Fibroblast of lung (primary cell): Measurements from ENCODE around the gene NEDD4L. TPM values are rescaled to one million over a fixed set of nuclear protein-coding genes. Genes with fewer than 3 reads are reported as not detected.

ENCODE experiments used
- DNase-seq, 2 donors: peaks; one replicate each; pipeline versions ENCODE4 v3.0.0 to v3.0.0-alpha.2; 2010; ENCODE audit warnings: low read depth in 2 of 2
- H2AFZ ChIP-seq: 2 replicates; pipeline ENCODE4 v1.5.1; 2012; ENCODE audit warnings: low read length, control low read depth, inconsistent platforms
- H3K27ac ChIP-seq: 2 replicates; pipeline ENCODE4 v1.5.1; 2011; ENCODE audit warnings: low read length, control low read depth; ENCODE audit not compliant: insufficient read depth
- H3K27me3 ChIP-seq: 2 replicates; pipeline ENCODE4 v1.5.1; 2011; ENCODE audit warnings: mild to moderate bottlenecking, low read length; ENCODE audit not compliant: control insufficient read depth, insufficient read depth
- H3K36me3 ChIP-seq: 2 replicates; pipeline ENCODE4 v1.5.1; 2011; ENCODE audit warnings: low read length; ENCODE audit not compliant: control insufficient read depth, insufficient read depth
- H3K4me1 ChIP-seq: 2 replicates; pipeline ENCODE4 v1.5.1; 2011; ENCODE audit warnings: low read length; ENCODE audit not compliant: control insufficient read depth, insufficient read depth; ENCODE audit errors: extremely low read depth
- H3K4me2 ChIP-seq: 2 replicates; pipeline ENCODE4 v1.5.1; 2011; ENCODE audit warnings: low read length, control low read depth; ENCODE audit not compliant: insufficient read depth; ENCODE audit errors: extremely low read depth
- H3K4me3 ChIP-seq, 4 experiments: fragments of 200-600 bp in 1 of 4; sonication (generic) in 1 of 4; replicated peaks in 1 of 4; 2 replicates each; pipeline ENCODE4 v1.5.1; 2011 to 2016; ENCODE audit warnings: low read length in 4 of 4, low read depth in 3 of 4, mild to moderate bottlenecking in 3 of 4, control low read depth in 2 of 4, inconsistent platforms in 1 of 4, mixed read lengths in 1 of 4; ENCODE audit not compliant: insufficient read depth in 1 of 4; ENCODE audit errors: control extremely low read depth in 1 of 4
- H3K79me2 ChIP-seq: 2 replicates; pipeline ENCODE4 v1.5.1; 2012; ENCODE audit warnings: mild to moderate bottlenecking, low read length, inconsistent platforms; ENCODE audit not compliant: control insufficient read depth, insufficient read depth
- H3K9ac ChIP-seq: 2 replicates; pipeline ENCODE4 v1.5.1; 2011; ENCODE audit warnings: mild to moderate bottlenecking, low read length, control low read depth; ENCODE audit not compliant: insufficient read depth
- H3K9me3 ChIP-seq: 2 replicates; pipeline ENCODE4 v1.5.1; 2012; ENCODE audit warnings: low read depth, low read length; ENCODE audit not compliant: control insufficient read depth, insufficient read depth
- H4K20me1 ChIP-seq: 2 replicates; pipeline ENCODE4 v1.5.1; 2011; ENCODE audit warnings: low read length; ENCODE audit not compliant: control insufficient read depth, insufficient read depth; ENCODE audit errors: extremely low read depth
- EZH2 ChIP-seq: IDR thresholded peaks from 2 replicates; pipeline ENCODE4 v1.5.1; 2012; ENCODE audit warnings: low read length, control low read depth, mild to moderate bottlenecking; ENCODE audit errors: missing control alignments
- polyA plus RNA-seq, 2 donors: library from polyadenylated mRNA; depleted of rRNA in 1 of 2; stranded (reverse) in 1 of 2; unstranded in 1 of 2; fragments of >200 nt; gene quantifications; 2 replicates each; pipeline ENCODE4 v1.2.1, GENCODE V29; 2011 to 2012; ENCODE audit warnings: missing spikeins in 1 of 2
- total RNA-seq: library from RNA; depleted of rRNA; stranded (reverse); fragments of >200 nt; gene quantifications from 2 replicates; pipeline ENCODE4 v1.2.1, GENCODE V29; 2014
- TF ChIP-seq, protein P1 (sequence below), 2 donors: IDR thresholded peaks in 1 of 2; conservative IDR thresholded peaks in 1 of 2; 1 replicate in 1 of 2; 2 replicates in 1 of 2; pipeline ENCODE4 v1.5.1; 2011 to 2012; ENCODE audit warnings: low read length in 2 of 2, control low read depth in 1 of 2, inconsistent platforms in 1 of 2, low read depth in 1 of 2, mild to moderate bottlenecking in 1 of 2

Gene NEDD4L
- total and polyA plus RNA-seq, 2 donors (not counting 1 experiment from before 2014, with no cell fraction given), result 5.5 to 18.7 TPM

DNA sequence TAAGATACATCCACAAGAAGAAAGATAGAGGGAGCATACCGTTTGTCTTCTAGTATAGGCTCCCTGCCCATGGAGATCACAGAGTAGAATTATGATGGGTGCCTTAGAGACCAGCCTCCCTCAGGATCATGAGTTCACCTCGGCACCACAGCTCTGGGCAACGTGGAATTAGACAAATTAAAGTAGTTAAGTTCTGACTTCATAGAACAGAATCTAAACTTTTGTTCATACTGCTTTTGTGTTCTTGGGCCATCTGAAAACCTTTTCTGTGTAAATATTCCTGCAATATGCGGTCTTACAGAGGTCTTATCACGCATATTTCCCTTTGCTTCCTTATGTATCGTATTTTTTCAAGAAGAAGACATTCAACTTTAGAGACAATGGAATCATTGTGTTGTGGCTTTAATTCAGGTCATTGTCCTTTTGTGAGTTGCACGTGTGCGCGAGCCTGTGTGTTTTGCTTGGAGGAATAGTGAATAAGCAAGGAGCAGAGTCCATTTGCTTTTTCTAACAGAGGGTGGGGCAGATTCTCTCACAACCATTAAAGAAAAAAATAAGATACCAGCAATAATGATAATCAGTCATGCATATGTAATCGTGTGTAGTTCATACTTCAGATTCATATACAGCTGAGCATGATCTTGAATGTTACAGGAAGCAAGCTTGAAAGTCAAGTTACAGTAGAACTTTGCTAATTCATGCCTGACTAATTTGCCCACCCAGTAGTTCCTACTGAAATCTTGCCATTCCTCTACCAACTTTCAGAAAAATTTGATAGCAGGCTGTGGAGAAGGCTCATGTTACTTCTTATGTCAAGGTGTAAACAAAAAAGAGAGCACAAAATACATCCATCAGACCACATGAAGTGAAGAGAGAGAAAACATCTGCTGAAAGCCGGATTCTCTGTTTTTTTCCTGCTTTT is 243.6 kb downstream of the NEDD4L start:
- no peak for TF ChIP-seq EZH2
- TF ChIP-seq, protein P1, sequence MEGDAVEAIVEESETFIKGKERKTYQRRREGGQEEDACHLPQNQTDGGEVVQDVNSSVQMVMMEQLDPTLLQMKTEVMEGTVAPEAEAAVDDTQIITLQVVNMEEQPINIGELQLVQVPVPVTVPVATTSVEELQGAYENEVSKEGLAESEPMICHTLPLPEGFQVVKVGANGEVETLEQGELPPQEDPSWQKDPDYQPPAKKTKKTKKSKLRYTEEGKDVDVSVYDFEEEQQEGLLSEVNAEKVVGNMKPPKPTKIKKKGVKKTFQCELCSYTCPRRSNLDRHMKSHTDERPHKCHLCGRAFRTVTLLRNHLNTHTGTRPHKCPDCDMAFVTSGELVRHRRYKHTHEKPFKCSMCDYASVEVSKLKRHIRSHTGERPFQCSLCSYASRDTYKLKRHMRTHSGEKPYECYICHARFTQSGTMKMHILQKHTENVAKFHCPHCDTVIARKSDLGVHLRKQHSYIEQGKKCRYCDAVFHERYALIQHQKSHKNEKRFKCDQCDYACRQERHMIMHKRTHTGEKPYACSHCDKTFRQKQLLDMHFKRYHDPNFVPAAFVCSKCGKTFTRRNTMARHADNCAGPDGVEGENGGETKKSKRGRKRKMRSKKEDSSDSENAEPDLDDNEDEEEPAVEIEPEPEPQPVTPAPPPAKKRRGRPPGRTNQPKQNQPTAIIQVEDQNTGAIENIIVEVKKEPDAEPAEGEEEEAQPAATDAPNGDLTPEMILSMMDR (conservative IDR thresholded peaks at IDR 0.05 in 1 of 2, IDR thresholded peaks at IDR 0.05 in 1 of 2; ENCODE audit: low read depth in 1 of 2, low read length in 2 of 2), result no peak
- Histone ChIP-seq H3K4me3 (no peak overlapping the region), H3K27me3 (no peaks in the 10 kb centered on the region), H3K4me2 (no peak overlapping the region), H3K36me3 (no peaks in the 10 kb centered on the region), H2AFZ (no peak overlapping the region), H3K27ac (no peak overlapping the region), H4K20me1 (no peaks in the 10 kb centered on the region), H3K4me1 (peaks cover 11% of the 10 kb centered on the region), H3K9me3 (no peaks in the 10 kb centered on the region), H3K9ac (no peak overlapping the region), H3K79me2 (no peaks in the 10 kb centered on the region)
- DNase-seq, result peak in 1 of 2 donors; percentile 28

DNA sequence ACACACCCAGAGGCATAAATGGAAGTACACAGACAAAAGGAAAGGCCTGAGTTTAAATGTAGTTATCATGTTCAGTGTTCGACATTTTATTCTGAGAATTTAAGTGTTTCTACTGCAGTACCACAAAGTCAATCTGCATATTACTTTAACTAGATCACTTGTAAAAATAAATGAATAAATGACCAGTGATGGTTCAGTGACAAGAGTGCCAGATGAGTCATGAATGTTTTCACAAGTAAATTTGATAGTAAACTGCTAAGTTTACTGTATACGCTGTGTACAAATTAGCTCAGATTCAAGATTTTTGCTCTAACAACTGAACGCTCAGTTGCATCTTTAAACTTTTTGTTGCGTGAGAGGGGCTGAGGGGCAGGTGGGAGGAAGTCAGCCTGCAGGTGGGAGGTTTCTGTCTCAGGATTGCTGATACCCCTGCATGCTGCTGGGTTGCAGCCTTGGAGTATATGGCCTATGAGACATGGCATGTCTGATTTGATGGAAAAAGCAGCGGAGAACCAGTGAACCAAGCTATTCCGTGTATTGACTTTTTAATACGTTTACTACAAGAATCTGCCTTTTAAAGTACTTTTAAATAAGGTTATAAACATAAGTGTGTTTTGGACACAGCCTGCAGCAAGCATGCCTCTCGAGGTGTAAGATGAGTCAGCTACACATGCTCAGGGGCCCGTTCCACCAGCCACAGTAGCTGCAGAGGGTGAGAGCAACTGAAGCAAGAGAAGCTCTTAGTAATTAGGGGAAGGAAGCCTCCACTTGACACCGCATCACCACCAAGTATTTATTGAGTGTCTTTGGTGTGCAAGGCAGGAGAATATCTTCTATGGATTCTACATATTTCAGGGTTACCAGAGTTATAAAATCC is 245.1 kb downstream of the NEDD4L start:
- Histone ChIP-seq H3K27me3 (no peaks in the 10 kb centered on the region), H3K79me2 (no peaks in the 10 kb centered on the region), H3K9ac (no peak overlapping the region), H3K36me3 (no peaks in the 10 kb centered on the region), H3K4me2 (no peak overlapping the region), H2AFZ (no peak overlapping the region), H3K4me1 (peaks cover 11% of the 10 kb centered on the region), H3K4me3 (no peak overlapping the region), H3K9me3 (no peaks in the 10 kb centered on the region), H4K20me1 (no peaks in the 10 kb centered on the region), H3K27ac (no peak overlapping the region)
- no peak for TF ChIP-seq EZH2
- TF ChIP-seq, protein P1 (conservative IDR thresholded peaks at IDR 0.05 in 1 of 2, IDR thresholded peaks at IDR 0.05 in 1 of 2; ENCODE audit: low read depth in 1 of 2, low read length in 2 of 2), result no peak
- peak; percentile 31 to 80 for DNase-seq

DNA sequence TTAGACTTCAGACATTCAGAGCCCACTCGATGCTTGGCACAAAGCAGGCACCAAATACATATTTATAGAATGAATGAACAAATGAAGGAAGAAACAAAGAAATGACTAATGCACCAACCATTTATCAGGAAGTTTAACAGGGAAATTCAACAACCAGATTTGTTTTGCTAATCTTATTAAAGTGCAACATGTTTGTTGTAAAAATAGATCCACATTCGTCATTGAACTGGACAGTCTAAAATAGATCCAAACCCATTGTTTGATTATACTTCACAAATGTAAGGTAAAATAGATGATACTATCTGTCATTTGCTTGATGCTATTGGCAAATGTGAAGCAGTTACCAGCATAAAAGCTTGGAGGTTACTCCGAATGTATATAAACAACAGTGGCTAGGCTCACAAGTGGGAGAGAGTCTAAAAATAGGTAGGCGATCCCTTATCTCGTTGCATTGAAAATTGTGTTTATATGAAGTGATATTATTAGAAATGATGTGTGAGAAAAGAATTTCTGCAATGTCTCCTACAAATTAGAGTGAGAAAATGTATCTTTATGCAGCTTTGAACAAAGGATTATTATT is 246.2 kb downstream of the NEDD4L start:
- H3K4me3 ChIP-seq, result no peak overlapping the region
- TF ChIP-seq, protein P1 (conservative IDR thresholded peaks at IDR 0.05 in 1 of 2, IDR thresholded peaks at IDR 0.05 in 1 of 2; ENCODE audit: low read depth in 1 of 2, low read length in 2 of 2), result no peak
- TF ChIP-seq EZH2, result no peak
- H3K36me3 ChIP-seq, result no peaks in the 10 kb centered on the region
- H3K9me3 ChIP-seq, result no peaks in the 10 kb centered on the region
- H3K79me2 ChIP-seq, result no peaks in the 10 kb centered on the region
- DNase-seq, result peak; percentile 65 to 73
- no peak overlapping the region for H3K9ac ChIP-seq
- H3K4me2 ChIP-seq, result peak overlapping the region; percentile 60
- H3K27me3 ChIP-seq, result no peaks in the 10 kb centered on the region
- H2AFZ ChIP-seq, result no peak overlapping the region
- no peak overlapping the region for H3K27ac ChIP-seq
- H3K4me1 ChIP-seq, result peaks cover 11% of the 10 kb centered on the region
- no peaks in the 10 kb centered on the region for H4K20me1 ChIP-seq
